Measurements from ENCODE around the gene C1orf87.

- TF ChIP-seq, protein P1, sequence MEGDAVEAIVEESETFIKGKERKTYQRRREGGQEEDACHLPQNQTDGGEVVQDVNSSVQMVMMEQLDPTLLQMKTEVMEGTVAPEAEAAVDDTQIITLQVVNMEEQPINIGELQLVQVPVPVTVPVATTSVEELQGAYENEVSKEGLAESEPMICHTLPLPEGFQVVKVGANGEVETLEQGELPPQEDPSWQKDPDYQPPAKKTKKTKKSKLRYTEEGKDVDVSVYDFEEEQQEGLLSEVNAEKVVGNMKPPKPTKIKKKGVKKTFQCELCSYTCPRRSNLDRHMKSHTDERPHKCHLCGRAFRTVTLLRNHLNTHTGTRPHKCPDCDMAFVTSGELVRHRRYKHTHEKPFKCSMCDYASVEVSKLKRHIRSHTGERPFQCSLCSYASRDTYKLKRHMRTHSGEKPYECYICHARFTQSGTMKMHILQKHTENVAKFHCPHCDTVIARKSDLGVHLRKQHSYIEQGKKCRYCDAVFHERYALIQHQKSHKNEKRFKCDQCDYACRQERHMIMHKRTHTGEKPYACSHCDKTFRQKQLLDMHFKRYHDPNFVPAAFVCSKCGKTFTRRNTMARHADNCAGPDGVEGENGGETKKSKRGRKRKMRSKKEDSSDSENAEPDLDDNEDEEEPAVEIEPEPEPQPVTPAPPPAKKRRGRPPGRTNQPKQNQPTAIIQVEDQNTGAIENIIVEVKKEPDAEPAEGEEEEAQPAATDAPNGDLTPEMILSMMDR (IDR thresholded peaks at IDR 0.05; ENCODE audit: insufficient read depth, low read length), result no peak
- no peak for TF ChIP-seq REST (IDR thresholded peaks at IDR 0.05; ENCODE audit: insufficient replicate concordance, low read depth)
- no peak for TF ChIP-seq POLR2AphosphoS5 (IDR thresholded peaks at IDR 0.05; ENCODE audit: low read depth)
- no peak for TF ChIP-seq GABPA (IDR thresholded peaks at IDR 0.05; ENCODE audit: low read depth)
- TF ChIP-seq SPI1 (IDR thresholded peaks at IDR 0.05; ENCODE audit: borderline replicate concordance, low read depth), result no peak
These were observed 105.8 kb downstream of the C1orf87 start for GRCh38 chr1:59967780-59968179.

Measured in HL-60 (cell line).